Retina (tissue), 1 donor: ENCODE data around the gene CDPF1.
"Not testable (repeated sequence)": the region's sequence is repeated elsewhere in the genome, so short reads cannot be mapped to it uniquely, and the experiment has no call there.

Source experiments
- DNase-seq: peaks from one replicate; pipeline ENCODE4 v3.0.0-alpha.2; 2016

The CDPF1 gene

GRCh38 chr22:46224044-46224897 is 25.8 kb downstream of the CDPF1 start:
- DNase-seq, result no peak

- no peak for DNase-seq
Measured at GRCh38 chr22:46220921-46221320, 29.2 kb downstream of the CDPF1 start.

DNA sequence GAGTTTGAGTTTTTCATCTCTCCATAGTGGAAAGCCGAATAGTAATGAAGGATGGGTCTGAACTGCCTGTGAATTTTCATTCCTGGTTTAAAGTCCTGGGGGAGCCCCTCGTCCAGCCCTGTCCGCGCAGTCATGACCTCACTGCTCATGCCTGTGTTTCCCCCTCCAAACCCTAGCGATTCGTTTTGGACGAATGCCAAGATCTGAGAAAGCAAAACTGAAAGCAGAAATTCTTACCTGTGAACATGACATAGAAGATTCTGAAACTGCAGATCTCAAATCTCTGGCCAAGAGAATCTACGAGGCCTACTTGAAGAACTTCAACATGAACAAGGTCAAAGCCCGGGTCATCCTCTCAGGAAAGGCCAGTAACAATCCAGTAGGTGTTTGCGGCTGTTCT is 30.5 kb downstream of the CDPF1 start:
- DNase-seq, result no peak

DNA sequence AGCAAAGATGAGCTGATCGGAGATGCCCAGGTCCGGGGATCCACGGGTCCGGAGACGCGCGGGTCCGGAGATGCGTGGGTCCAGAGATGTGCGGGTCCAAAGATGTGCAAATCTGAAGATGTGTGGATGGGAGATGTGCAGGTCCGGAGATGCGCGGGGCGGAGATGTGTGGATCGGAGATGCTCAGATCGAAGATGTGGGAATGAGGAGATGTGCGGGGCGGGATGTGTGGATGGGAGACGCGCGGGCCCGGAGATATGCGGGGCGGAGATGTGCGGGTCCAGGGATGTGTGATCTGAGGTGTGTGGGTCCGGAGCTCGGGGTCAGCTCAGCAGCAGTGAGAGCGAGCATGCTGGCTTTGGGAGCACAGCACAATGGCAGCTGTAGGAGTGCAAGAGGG is 35.5 kb downstream of the CDPF1 start:
- DNase-seq, result no peak

- no peak for DNase-seq
Measured at GRCh38 chr22:46214149-46214548, 35.9 kb downstream of the CDPF1 start.

GRCh38 chr22:46213052-46213451 is 37.0 kb downstream of the CDPF1 start:
- no peak for DNase-seq

GRCh38 chr22:46212195-46212594 is 37.9 kb downstream of the CDPF1 start:
- DNase-seq, result no peak

DNA sequence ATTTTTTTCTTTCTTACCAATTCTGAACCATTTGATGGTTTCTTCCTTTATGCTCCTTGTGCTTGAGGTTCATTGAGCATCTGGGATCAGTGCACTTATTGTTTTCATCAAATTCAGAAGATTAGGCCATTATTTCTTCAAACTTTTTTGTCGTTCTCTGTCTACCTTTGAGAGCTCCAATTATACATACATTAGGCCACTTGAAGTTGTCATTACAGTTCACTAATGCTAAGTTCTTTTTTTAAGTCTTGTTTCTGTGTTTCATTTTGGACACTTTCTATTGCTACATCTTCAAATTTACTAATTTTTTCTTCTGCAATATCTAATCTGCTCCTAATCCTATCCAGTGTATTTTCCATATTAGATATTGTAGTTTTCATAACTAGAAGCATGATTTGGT is 40.8 kb downstream of the CDPF1 start:
- DNase-seq, result no peak

DNA sequence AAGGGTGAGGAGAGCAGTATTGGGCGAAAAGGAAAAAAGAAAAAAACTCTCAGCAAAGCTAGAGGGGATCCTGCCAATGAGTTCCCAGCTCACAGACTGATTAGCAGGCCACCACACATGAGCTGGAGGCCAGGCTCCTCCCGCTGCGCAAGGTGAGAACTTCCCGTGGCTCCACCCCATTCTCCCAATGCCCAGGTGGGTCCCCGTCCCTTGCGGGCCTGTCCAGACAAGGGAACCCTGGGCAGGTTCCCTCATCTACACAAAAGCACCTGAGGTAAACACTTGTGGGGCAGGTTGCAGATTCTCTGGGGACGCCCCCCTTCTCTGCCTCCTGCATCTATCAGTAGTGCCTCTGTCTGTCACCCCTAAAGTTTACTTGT is 46.5 kb downstream of the CDPF1 start:
- DNase-seq, result no peak

DNA sequence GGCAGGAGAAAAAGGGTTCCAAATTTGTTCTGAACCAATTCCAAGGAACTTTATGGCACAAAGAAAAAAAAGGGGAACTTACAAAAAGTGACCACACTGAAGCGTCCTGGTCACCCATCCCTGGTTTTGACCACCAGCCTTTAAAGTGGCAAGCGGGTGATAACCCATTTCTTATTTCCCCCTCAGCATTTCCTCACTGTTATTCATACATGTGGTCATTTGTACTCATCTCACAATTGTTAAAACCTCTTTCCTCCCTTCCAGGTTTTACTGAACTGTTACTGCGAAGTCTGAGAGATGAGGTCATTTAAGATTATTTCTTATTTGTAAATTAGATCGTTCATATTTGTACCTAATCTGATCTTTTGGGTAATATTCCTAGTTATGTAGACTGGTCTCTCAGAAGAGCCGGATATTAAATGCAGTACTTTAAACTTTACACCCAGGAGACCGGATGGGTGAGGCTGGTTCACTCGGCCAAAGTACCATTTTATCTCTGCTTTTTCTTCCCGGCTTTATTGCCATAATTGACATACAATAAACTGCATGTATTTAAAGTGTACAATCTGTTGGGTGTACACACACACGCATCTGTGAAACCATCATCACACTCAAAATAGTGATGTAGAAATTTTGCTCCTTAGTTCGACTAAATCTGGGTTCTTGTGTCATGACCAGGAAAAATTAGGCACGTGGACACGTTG is 47.0 kb downstream of the CDPF1 start:
- DNase-seq, result no peak

- DNase-seq, result no peak
Measured at GRCh38 chr22:46201059-46201757, 48.9 kb downstream of the CDPF1 start.

DNA sequence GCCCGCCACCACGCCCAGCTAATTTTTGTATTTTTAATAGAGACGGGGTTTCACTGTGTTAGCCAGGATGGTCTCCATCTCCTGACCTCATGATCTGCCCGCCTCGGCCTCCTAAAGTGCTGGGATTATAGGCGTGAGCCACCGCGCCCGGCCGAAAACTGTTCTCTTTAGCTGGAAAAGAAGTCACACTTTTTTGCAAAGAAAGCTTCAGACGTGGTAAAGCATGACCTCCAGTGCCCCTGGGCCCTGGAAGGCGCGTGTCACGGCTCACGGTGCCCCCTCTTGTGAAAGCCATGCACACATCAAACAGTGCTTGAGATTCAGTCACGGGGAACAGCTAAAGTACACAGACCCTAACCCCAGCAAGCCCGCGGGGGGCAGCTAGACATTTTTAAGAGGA is 51.3 kb downstream of the CDPF1 start:
- DNase-seq, result not testable (repeated sequence)

DNA sequence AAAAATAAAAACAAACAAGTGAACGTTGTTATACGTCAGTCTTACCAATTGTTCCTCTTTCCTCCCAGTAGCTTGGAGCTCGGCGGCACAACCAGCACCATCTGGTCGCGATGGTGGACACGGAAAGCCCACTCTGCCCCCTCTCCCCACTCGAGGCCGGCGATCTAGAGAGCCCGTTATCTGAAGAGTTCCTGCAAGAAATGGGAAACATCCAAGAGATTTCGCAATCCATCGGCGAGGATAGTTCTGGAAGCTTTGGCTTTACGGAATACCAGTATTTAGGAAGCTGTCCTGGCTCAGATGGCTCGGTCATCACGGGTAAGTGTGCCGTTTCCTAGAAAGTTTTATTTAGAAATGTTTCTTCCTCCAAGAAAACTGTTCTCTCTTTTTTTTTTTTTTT is 51.8 kb downstream of the CDPF1 start:
- no peak for DNase-seq

DNA sequence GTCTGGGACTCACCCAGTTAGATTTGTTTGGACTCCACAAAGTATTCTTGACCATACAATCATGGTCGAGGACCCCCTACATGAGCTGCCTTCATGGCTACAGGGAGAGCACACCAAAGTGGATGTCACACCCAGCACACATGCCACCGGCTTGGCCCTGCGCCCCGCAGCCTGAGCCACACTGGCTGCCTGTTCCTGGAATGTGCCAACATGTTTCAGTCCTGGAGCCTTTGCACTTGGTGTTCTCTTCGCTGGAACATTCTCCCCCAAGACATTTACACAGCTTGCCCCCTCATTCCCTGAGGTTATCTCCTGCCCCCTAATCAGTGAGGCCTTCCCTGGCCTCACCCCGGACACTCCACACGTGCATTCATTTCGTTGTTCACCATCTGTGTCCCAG is 53.8 kb downstream of the CDPF1 start:
- no peak for DNase-seq

DNA sequence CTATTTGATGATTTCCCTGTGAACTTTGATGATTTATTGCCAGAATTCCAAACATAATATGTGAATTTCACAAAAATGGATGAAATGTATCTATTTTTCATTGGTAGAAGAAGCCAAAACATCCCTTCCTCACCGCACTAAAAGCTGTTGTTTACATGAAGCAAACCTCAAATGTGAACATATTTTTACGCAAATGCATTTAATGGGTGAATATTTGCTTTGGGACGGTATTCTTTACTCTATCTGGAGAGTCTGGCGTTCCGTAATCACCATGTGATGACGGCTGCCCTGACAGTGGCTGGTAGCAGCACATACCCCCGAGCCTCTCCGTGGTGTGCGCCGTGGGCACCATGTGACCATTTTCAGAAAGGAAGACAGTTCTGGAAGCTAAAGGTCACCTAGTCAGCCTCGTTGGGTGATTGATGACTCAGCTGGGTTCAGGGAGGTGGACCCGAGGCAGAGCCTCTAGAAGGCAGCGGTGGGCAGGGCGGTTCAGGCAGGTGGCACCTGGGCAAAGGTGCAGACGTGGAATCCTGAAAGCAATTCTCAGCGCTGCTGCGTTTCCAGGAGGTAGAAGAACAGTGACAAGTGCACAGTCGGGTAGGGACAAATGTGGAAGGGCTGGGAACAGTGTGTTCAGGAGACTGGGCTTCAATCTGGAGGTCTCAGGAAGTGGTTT is 54.5 kb downstream of the CDPF1 start:
- DNase-seq, result no peak
